HG02678 (cell line): ENCODE measurements around the gene SPTLC3.
A peak's percentile ranks its signal among the peaks of the same experiment; 100 is the strongest.

Experiments
- ATAC-seq: cut with Tn5 transposase; IDR thresholded peaks from one replicate; pipeline ENCODE4 v1.9.1; 2021; ENCODE audit warnings: mild to moderate bottlenecking, moderate library complexity; ENCODE audit not compliant: unreplicated experiment

The SPTLC3 gene

GRCh38 chr20:13089950-13090469 lies 81.2 kb downstream of the SPTLC3 start:
- ATAC-seq = no peak

- no peak for ATAC-seq
Observed at GRCh38 chr20:13092111-13092510, 83.3 kb downstream of the SPTLC3 start.

GRCh38 chr20:13094976-13095375 lies 86.2 kb downstream of the SPTLC3 start:
- no peak for ATAC-seq

- no peak for ATAC-seq
Observed at GRCh38 chr20:13098720-13099355, 90.1 kb downstream of the SPTLC3 start.

GRCh38 chr20:13099676-13100075 lies 90.9 kb downstream of the SPTLC3 start:
- no peak for ATAC-seq

- ATAC-seq = no peak
Observed at GRCh38 chr20:13101276-13101675, 92.5 kb downstream of the SPTLC3 start.

GRCh38 chr20:13101706-13102105 lies 92.9 kb downstream of the SPTLC3 start:
- no peak for ATAC-seq

- no peak for ATAC-seq
Observed at GRCh38 chr20:13102237-13102636, 93.5 kb downstream of the SPTLC3 start.

- no peak for ATAC-seq
Observed at GRCh38 chr20:13102694-13103093, 93.9 kb downstream of the SPTLC3 start.

- no peak for ATAC-seq
Observed at GRCh38 chr20:13105039-13105438, 96.3 kb downstream of the SPTLC3 start.

- no peak for ATAC-seq
Observed at GRCh38 chr20:13105864-13106457, 97.2 kb downstream of the SPTLC3 start.

GRCh38 chr20:13109658-13110057 lies 100.9 kb downstream of the SPTLC3 start:
- no peak for ATAC-seq

- no peak for ATAC-seq
Observed at GRCh38 chr20:13110796-13111195, 102.0 kb downstream of the SPTLC3 start.

- no peak for ATAC-seq
Observed at GRCh38 chr20:13111249-13111911, 102.6 kb downstream of the SPTLC3 start.

GRCh38 chr20:13113731-13114130 lies 105.0 kb downstream of the SPTLC3 start:
- no peak for ATAC-seq

- ATAC-seq = no peak
Observed at GRCh38 chr20:13117200-13117599, 108.4 kb downstream of the SPTLC3 start.

- no peak for ATAC-seq
Observed at GRCh38 chr20:13118676-13119075, 109.9 kb downstream of the SPTLC3 start.

- ATAC-seq = peak; percentile 70
Observed at GRCh38 chr20:13119583-13119982, 110.8 kb downstream of the SPTLC3 start.

GRCh38 chr20:13120471-13120870 lies 111.7 kb downstream of the SPTLC3 start:
- no peak for ATAC-seq

- ATAC-seq = peak; percentile 72
Observed at GRCh38 chr20:13121840-13122515, 113.2 kb downstream of the SPTLC3 start.

GRCh38 chr20:13125486-13125885 lies 116.7 kb downstream of the SPTLC3 start:
- ATAC-seq = no peak

GRCh38 chr20:13128173-13128572 lies 119.4 kb downstream of the SPTLC3 start:
- no peak for ATAC-seq
